HG03196 (cell line): ENCODE results near the gene ERVFRD-1.

ENCODE experiments used
- ATAC-seq: cut with Tn5 transposase; IDR thresholded peaks from one replicate; pipeline ENCODE4 v1.9.1; 2021; ENCODE audit not compliant: unreplicated experiment

Gene ERVFRD-1

DNA sequence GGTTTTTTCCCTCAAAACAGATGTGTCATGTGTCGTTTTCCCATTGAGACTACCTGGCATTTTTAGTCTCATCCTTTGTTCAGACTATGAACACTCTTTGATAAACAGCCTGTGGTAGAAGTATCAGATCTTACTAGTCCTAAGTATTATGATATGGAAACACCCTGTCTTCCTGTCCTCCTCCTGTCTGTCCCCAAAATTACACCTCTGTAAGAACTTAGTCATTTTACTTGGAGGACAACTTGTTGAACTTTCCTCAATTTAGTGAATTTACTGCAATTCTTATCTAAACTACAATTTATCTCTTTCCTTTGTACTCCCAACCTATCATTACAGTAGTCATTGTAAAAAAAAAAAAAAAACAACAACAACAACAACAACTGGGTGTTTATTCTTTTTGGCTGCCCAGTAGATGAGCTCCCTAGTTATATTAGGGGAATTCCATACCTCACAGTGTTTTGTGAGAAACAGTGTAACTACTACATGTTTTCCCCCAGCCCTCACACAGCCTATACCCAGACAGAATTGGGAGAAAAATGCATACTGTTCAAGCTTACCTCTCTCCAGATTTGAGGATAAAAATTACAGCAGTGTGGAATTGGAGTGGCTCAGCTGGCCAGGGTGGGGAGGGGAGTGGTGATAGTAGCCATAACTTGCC, 18.5 kb upstream of the ERVFRD-1 start:
- no peak for ATAC-seq

DNA sequence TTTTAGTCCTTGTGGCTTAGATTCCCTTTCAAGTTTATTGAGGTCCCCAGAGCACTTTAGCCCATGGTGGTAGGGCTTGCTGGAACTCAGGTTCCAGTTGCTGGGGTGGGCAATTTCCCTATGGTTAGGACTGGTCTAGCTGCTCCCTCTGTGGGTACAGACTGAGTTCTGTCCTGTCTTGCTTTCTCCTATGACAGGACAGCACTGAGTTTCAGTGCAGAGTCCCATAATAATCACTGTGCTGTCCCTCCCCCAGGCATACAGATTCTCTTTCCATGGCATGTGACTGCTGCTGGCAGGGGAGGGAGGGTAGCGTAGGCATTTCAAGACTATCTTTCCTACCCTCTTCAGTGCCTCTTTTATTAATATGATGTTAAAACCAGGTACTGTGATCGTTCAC, 17.1 kb upstream of the ERVFRD-1 start:
- ATAC-seq, result no peak

DNA sequence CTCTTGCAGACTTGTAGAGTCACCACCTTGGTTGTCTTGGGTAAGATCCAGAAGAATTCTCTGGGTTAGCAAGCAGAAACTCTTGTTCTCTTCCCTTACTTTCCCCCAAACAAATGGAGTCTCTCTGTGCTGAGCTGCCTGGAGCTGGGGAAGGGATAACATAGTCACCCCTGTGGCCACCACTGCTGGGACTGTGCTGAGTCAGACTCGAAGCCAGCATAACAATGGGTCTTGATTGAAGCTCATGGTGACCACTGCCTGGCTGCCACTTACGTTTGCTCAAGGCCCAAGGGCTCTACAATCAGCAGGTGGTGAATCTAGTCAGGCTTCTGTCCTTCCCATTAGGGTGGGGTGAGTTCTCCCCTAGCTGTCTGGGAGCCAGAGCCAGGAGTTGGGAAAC, 15.4 kb upstream of the ERVFRD-1 start:
- no peak for ATAC-seq

DNA sequence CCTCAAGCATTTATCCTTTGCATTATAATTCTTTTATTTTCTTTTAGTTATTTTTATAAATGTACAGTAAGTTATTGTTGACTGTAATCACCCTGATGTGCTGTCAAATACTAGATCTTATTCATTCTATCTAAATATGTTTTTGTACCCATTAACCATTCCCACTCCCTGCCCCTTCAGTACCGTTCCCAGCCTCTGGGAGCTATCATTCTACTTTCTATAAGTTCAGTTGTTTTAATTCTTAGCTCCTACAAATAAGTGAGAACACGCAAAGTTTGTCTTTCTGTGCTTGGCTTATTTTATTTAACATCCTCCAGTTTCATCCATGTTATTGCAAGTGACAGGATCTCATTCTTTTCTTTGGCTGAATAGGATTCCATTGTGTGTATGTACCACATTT, 12.5 kb upstream of the ERVFRD-1 start:
- no peak for ATAC-seq

DNA sequence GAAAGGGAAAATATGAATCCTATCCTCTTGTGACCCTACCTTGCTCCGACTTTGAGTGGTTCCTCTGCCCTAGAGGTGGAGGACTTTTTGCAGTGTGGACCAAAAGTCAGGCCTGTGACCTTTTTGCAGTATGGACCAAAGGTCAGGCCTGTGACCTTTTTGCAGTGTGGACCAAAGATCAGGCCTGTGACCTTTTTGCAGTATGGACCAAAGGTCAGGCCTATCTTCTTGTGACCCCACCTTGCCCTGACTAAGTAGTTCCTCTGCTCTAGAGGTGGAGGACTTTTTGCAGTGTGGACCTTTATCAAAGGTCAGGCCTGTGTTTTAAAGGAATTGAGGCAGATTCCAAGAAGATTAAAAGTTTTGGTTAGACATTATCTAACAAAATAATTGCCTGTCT, 10.9 kb upstream of the ERVFRD-1 start:
- no peak for ATAC-seq

DNA sequence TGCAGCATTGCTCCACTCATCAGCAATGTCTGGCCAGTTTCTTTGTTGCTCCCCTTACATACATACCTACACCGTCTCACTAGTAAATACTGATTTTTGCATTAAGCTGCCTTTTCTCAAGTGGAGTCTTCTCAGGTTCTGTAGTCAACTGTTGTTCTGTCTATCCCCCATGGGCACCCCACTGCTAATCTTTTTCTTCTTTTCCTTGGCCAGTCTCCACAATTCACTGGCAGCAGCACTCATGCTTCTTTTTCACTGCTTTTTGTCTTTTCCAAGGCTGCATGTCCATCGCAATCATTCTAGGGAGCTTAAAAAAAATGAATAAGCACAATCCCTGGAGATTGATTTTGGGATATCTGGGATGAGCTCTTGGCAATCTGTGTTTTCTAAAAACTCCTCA, 10.3 kb upstream of the ERVFRD-1 start:
- ATAC-seq, result no peak

DNA sequence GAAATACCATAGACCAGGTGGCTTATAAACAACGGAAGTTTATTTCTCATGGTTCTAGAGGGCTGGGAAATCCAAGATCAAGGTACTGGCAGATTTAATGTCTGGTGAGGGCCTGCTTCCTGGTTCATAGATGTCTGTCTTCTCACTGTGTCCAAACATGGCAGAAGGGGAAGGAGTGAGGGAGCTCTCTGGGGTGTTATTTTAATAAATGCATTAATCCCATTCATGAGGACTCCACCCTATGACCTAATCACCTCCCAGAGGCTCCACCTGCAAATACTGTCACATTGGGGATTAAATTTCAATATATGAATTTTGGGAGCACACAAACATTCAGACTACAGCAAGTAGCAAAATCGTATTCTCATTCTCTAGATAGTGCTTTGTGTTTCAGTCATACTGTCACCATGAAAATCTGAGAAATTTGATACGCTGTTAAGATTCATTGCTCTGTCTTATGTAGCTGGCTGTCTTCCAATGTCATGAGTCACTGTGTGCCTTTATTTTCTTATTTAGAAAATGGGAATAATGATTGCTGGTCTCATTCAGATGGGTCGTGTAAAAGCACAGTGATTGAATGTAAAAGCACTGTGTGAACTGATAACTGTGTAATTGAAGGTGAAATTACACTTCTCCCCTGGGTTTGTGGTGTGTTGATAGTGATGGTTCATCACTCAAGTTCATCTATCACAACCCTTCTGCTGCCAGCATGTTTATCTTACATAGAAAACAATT, 8.9 kb upstream of the ERVFRD-1 start:
- ATAC-seq, result no peak

DNA sequence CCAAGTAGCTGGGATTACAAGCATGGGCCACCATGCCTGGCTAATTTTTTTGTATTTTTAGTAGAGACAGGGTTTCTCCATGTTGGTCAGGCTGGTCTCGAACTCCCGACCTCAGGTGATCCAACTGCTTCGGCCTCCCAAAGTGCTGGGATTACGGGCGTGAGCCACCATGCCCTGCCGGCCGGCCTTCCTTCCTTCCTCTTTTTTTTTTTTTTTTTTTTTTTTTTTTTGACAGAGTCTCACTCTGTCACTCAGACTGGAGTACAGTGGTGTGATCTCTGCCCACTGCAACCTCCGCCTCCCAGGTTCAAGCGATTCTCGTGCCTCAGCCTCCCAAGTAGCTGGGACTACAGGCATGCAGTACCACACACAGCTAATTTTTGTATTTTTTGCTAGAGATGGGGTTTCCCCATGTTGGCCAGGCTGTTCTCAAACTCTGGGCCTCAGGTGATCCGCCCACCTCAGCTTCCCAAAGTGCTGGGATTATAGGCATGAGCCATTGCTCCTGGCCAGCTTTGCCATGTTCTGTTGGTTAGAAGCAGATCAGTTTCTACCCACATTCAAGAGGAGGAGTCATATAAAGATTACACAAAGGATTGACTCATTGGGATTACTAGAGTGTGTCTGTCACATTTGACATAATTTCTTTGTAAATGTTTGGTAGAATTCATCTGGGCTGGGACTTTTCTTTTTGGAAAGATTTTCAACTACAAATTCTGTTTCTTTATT, 4.4 kb upstream of the ERVFRD-1 start:
- ATAC-seq, result peak; percentile 63

DNA sequence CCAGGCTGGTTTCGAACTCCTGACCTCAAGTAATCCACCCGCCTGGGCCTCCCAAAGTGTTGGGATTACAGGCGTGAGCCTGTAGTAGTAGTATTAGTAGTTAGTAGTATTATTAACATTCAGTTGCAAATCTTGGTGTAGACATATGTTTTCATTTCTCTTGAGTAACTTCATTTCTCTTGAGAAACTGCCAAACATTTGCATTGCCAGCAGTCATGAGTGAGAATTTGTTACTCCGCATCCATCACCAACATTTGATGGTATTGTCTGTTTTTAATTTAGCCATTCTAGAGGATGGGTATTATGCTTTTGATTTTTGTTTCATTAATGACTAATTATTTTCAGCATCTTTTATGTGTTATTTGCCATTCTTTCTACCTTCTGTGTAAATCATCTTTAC, 1.5 kb upstream of the ERVFRD-1 start:
- ATAC-seq, result no peak

DNA sequence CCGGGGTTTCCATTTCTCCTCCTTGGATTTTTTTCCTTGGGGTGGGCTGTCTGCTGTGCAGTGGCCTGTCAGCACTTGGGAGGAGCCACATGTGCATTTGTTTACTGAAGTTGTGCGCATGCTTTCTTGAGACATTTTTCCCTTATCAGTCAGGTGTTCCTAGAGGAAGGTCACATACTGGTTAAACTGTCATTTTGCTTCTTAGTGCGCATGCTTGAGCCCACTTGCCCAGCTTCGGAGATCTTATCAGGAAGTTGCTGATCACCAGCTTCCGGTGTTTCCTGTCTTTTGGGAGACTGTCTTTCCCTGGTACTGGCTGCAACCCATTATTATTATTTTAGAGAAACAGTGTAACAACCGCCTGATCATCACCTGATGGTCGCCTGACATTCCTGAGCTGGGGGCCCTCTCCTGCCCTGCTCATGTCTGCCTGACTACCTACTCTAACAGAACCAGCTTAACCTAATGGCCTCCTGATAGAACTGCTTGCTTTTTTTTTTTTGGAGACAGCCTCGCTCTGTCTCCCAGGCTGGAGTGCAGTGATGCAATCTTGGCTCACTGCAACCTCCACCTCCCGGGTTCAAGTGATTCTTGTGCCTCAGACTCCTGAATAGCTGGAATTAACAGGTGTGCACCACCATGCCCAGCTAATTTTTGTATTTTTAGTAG, 378 bp upstream of the ERVFRD-1 start:
- no peak for ATAC-seq

DNA sequence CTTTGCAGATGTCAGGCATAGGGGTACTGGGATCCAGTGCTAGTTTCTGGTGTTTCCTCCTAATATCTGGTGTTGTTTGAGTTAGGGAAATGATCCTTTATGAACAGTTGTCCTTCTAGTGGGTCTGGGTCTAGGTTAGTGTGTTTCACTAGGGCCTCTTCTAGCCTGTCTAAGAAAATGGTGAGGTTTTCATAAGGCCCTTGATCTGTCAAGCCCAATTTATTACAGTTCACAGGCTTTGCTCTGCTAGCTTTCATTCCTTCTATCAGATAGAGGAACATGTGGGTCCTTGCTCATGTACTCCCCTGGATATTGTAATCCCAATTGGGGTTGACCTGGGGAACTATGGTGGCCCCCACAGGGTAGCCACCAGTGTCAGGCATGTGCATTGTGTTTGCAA, 2.8 kb downstream of the ERVFRD-1 start:
- no peak for ATAC-seq

DNA sequence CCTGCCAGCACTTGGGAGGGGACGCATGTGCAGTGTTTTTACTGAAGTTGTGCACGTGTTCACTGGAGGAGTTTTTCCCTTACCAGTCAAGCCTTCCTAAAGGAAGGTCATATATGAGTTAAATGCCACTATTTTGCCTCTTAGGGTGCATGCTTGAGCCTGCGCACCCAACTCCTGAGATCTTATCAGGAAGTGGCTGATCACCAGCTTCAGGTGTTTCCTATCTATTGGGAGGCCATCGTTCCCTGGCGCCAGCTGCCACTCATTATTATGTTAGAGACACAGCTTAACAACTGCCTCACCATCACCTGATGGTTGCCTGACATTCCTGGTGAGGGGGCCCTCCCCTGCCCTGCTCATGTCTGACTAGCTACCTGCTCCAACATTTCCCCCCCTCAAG, 8.5 kb downstream of the ERVFRD-1 start:
- ATAC-seq, result no peak

DNA sequence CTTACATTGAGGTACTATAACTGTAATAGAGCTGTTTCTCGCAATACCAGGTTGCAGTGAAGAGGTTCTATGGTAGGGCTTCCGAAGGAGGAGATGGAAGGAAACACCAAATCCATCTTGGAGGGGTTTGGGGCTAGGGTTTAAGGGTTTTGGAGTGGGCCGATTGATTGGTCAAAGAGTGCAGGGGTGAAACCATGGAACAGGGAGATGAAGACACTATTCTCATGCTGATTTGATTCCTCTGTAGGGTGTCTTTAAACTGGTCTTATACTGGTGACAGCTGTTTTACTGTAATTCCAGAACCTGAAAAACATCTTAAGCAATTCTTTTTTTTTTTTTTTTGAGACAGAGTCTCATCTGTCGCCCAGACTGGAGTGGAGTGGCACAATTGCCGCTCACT, 10.1 kb downstream of the ERVFRD-1 start:
- ATAC-seq, result no peak

DNA sequence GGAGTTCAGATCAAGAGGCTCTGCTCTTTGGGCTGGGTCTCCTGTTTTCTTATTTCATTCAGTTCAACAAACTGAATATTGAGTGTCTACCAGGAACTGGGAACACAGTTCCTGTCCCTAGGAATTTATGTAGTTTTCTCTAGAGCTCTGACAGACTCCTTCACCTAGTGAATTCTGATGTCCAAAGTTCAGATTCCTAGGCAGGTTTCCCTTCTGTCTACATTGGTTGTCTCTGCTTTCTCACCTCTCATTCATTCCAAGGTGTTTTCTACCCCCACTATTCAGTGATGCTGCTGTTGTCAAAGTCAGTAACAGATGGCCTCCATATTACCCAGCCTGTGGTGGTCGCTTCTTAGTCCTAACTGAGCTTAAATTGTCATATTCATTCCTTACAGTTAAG, 13.5 kb downstream of the ERVFRD-1 start:
- ATAC-seq, result no peak

DNA sequence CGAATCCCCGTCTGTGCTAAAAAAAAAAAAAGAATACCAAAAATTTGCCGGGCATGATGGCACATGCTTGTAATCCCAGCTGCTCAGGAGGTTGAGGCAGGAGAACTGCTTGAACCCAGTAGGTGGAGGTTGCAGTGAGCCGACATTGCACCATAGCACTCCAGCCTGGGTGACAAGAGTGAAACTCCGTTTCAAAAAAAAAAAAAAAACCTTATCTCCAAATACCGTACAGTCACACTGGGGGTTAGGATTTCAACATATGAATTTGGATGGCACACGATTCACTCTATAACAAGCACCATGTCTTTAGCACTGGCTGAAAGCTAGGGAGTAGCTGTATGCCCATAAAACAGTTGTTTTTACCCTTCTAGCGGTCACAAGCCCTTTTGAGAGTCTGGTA, 14.0 kb downstream of the ERVFRD-1 start:
- ATAC-seq, result no peak

DNA sequence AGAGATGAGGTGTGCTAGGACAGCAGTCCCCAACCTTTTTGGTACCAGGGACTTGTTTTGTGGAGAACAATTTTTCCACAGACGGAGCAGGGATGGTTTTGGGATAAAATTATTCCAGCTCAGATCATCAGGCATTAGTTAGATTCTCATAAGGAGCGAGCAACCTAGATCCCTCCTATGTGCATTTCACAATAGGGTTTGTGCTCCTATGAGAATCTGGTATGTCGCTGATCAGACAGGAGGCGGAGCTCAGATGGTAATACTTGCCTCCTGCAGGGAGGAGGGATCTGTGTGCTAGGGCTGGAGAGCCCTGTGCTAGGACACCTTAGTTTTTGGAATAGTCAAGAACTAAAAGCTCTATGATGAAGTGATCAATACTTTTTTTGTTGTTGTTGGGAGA, 15.4 kb downstream of the ERVFRD-1 start:
- no peak for ATAC-seq

DNA sequence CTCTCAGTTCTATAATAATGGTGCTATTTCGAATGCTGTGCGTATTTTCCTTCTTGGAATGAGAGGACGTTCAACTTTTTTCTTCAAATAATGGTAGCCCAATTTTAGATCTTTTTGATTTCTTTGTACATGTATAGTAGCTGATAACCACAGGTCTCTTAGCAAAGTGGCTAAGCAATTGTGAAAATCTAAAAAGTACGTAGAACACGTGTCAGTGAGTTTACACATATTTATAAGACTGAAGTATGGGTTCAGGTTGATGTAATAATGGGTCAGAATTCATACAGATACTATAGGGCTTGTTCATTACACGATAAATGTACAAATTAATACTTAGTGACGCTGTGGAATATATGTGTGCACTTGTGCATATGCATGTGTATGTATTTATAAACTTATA, 16.6 kb downstream of the ERVFRD-1 start:
- ATAC-seq, result no peak

DNA sequence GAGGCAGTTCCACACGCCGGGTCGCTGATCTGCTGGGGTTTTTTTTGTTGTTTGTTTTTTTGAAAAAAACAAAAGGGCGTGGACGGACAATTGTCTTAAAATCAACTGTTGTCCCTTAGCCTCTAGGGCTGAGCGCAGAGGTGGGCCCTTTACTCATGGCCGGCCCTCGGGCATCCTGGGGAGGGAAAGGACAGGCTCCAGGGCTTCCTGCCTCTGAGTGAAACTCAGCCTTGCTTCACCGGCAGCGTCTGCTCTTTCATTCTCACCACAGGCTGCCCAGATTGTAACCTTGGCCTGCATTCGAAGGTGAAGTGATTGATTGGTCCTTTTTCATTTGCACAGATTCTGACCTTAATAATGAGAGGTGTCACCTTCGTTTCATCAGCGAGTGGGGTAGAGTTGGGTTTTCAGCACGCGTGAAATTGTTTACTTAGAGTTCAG, 17.1 kb downstream of the ERVFRD-1 start:
- ATAC-seq, result peak; percentile 40

DNA sequence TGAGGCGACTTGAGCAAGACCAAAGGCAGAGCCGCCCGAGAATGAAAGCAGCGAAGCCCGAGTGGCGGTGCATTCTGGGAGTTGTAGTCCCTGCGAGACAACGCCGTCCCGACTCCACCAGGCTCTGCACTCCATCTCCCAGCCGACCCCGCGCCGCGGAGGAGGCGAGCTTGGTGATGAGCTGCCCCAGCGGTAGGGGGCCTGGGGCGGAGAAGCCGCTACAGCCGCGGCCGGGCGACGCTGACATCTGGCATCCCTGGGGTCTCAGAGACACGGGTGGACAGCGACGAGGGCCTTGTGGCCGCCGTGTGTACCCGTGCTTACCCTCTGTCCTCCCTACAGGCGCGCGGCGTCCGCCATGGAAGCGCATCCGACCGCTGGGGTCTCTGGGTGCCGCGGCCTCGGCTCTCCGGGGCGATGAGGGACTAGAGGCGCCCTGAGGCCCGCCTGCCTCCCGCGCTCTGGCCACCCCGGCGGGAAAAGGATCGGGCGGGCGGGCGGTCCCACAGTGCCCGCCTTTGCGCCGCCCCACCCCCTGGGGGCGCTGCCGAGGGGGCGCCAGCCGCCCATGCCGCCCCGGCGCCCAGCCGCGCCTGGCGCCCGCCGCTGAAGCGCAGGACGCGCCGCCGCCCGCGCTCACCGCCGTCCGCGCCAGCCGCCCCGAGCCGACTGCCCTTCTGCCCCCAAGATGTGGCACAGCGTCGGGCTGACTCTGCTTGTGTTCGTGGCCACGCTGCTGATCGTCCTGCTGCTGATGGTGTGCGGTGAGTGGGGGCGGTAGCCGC, 17.7 kb downstream of the ERVFRD-1 start, which contains the start of gene SMIM13:
TSS of gene SMIM13 (plus strand) at position 209 of the 785 bp plus-strand sequence. CDS start at position 689, 480 bp downstream.
- peak; percentile 88 for ATAC-seq

DNA sequence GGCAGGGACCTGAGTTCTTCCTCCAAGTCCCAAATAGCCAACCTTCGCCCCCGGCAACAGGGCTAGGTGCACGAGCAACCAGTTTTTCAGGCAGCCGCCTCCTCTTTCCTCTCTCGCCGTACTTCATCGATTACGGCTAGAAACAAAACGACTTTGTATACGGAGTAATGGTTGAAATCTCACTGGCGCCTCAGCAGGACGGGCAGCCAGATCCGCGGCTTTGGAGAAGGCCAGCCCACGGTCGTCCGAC, 18.2 kb downstream of the ERVFRD-1 start:
- peak; percentile 20 for ATAC-seq
